A549 (cell line): ENCODE measurements around the gene GNGT2. TPM values are rescaled to one million over a fixed set of nuclear protein-coding genes. Genes with fewer than 3 reads are reported as not detected.

Source experiments
- ATAC-seq, 2 experiments: fragments of 200-7000 bp in 1 of 2; fragments of >200 bp in 1 of 2; cut with Nextera tagmentation in 1 of 2; cut with Tn5 transposase in 1 of 2; 3 replicates each; pipeline versions ENCODE4 v1.8.0 to v1.9.1; 2018 to 2020; ENCODE audit warnings: mild to moderate bottlenecking in 1 of 2, moderate library complexity in 1 of 2
- CTCF ChIA-PET: fragments of 300-600 bp; sonication (Branson Sonifier 250); formaldehyde crosslinking; extraction: SDS; loops from one replicate; lab custom pipeline; 2021; ENCODE audit warnings: antibody characterized with exemption, inconsistent platforms; lab: Yijun Ruan, JAX
- POLR2A ChIA-PET: fragments of 350-600 bp; formaldehyde crosslinking; extraction: SDS; loops from one replicate; lab custom pipeline; 2021; ENCODE audit warnings: antibody characterized with exemption, inconsistent platforms; lab: Yijun Ruan, JAX
- DNase-seq, 2 experiments: peaks; one replicate each; pipeline versions ENCODE4 v3.0.0 to v3.0.0-alpha.2; 2011 to 2016; ENCODE audit warnings: low read depth in 1 of 2, low spot score in 1 of 2
- FAIRE-seq: peaks from 2 replicates; lab custom pipeline; 2011; peaks lifted over from hg19 to GRCh38; lab: Jason Lieb, UNC
- H3K27ac ChIP-seq, 2 experiments: fragments of >200 bp; sonication (Bioruptor Twin); formaldehyde crosslinking; 3 replicates each; pipeline ENCODE4 v1.5.1; 2016 to 2017
- H3K4me1 ChIP-seq: fragments of >200 bp; sonication (Bioruptor Twin); formaldehyde crosslinking; 3 replicates; pipeline ENCODE4 v1.6.1; 2016
- H3K4me2 ChIP-seq: fragments of >200 bp; sonication (Bioruptor Twin); formaldehyde crosslinking; 3 replicates; pipeline ENCODE4 v1.6.1; 2016
- H3K4me3 ChIP-seq: fragments of >200 bp; sonication (Bioruptor Twin); formaldehyde crosslinking; 3 replicates; pipeline ENCODE4 v1.5.1; 2016
- H3K9me3 ChIP-seq: fragments of >200 bp; sonication (Bioruptor Twin); formaldehyde crosslinking; 3 replicates; pipeline ENCODE4 v1.6.1; 2016
- CBX2 ChIP-seq: fragments of 200-600 bp; sonication (generic); IDR thresholded peaks from 2 replicates; pipeline ENCODE4 v1.6.1; 2016; ENCODE audit warnings: low read depth, mild to moderate bottlenecking, borderline replicate concordance
- CHD2 ChIP-seq: fragments of 150-350 bp; IDR thresholded peaks from 2 replicates; pipeline ENCODE4 v1.6.1; 2014; ENCODE audit warnings: low read length; ENCODE audit not compliant: partially characterized antibody
- EHMT2 ChIP-seq: fragments of 200-600 bp; sonication (generic); IDR thresholded peaks from 2 replicates; pipeline ENCODE4 v1.6.1; 2016; ENCODE audit warnings: antibody characterized with exemption, low read depth, mild to moderate bottlenecking, moderate library complexity
- EP300 ChIP-seq, 2 experiments: fragments of >200 bp; sonication (Bioruptor Twin); formaldehyde crosslinking; IDR thresholded peaks; 2 replicates in 1 of 2; 3 replicates in 1 of 2; pipeline ENCODE4 v1.6.1; 2016 to 2017
- FOSL2 ChIP-seq, 2 experiments: fragments of 450-650 bp in 1 of 2; fragments of >200 bp in 1 of 2; sonication (Bioruptor Twin) in 1 of 2; formaldehyde crosslinking; IDR thresholded peaks; 2 replicates each; pipeline versions ENCODE4 v1.5.0 to v1.6.1; 2016 to 2020; ENCODE audit warnings: mild to moderate bottlenecking in 1 of 2, moderate library complexity in 1 of 2
- FOXS1 ChIP-seq: fragments of 250-450 bp; sonication (Bioruptor Pico); IDR thresholded peaks from 2 replicates; pipeline ENCODE4 v1.5.0; 2020; ENCODE audit warnings: mild to moderate bottlenecking, moderate library complexity
- HEYL ChIP-seq: fragments of 250-450 bp; sonication (Bioruptor Pico); IDR thresholded peaks from 2 replicates; pipeline ENCODE4 v1.8.0; 2021; ENCODE audit warnings: mild to moderate bottlenecking, moderate library complexity
- JUN ChIP-seq, 2 experiments: fragments of >200 bp; sonication (Bioruptor Twin); formaldehyde crosslinking; IDR thresholded peaks; 2 replicates in 1 of 2; 3 replicates in 1 of 2; pipeline ENCODE4 v1.6.1; 2016 to 2017
- MAFK ChIP-seq: fragments of 450-650 bp; IDR thresholded peaks from 2 replicates; pipeline ENCODE4 v1.6.1; 2014; ENCODE audit not compliant: partially characterized antibody
- NFE2L2 ChIP-seq: fragments of 150-350 bp; conservative IDR thresholded peaks from 2 replicates; pipeline ENCODE4 v1.6.1; 2014; ENCODE audit warnings: low read length
- NR3C1 ChIP-seq: fragments of >200 bp; sonication (Bioruptor Twin); formaldehyde crosslinking; IDR thresholded peaks from 3 replicates; pipeline ENCODE4 v1.6.1; 2017
- POLR2A ChIP-seq: IDR thresholded peaks from 2 replicates; pipeline ENCODE4 v1.6.1; 2012; ENCODE audit warnings: mild to moderate bottlenecking, low read length
- RAD21 ChIP-seq, 2 experiments: fragments of >200 bp in 1 of 2; sonication (Bioruptor Twin) in 1 of 2; formaldehyde crosslinking in 1 of 2; IDR thresholded peaks in 1 of 2; conservative IDR thresholded peaks in 1 of 2; 2 replicates in 1 of 2; 3 replicates in 1 of 2; pipeline ENCODE4 v1.6.1; 2012 to 2018; ENCODE audit warnings: inconsistent platforms in 1 of 2
- RCOR1 ChIP-seq: fragments of 150-350 bp; IDR thresholded peaks from 2 replicates; pipeline ENCODE4 v1.6.1; 2014; ENCODE audit warnings: antibody characterized with exemption, low read length, low read depth
- SMC3 ChIP-seq: fragments of >200 bp; sonication (Bioruptor Twin); formaldehyde crosslinking; IDR thresholded peaks from 3 replicates; pipeline ENCODE4 v1.6.1; 2018; ENCODE audit warnings: inconsistent platforms
- TFCP2L1 ChIP-seq: fragments of 250-450 bp; sonication (Bioruptor Pico); IDR thresholded peaks from 2 replicates; pipeline ENCODE4 v1.5.0; 2021; ENCODE audit warnings: mild to moderate bottlenecking
- ZNF302 ChIP-seq: fragments of 250-450 bp; sonication (Bioruptor Pico); IDR thresholded peaks from 2 replicates; pipeline ENCODE4 v1.9.0; 2021; ENCODE audit warnings: inconsistent platforms, mild to moderate bottlenecking, moderate library complexity
- ZSCAN20 ChIP-seq: fragments of 250-450 bp; sonication (Bioruptor Pico); IDR thresholded peaks from 2 replicates; pipeline ENCODE4 v1.8.0; 2022; ENCODE audit warnings: mild to moderate bottlenecking, moderate library complexity
- WGBS: methylation state at CpG from one replicate; pipeline ENCODE4 v1.1.6; 2017; ENCODE audit errors: missing lambda C conversion rate; 5-methylcytosine and 5-hydroxymethylcytosine counted together
- polyA plus RNA-seq, 4 experiments: library from polyadenylated mRNA; depleted of rRNA in 3 of 4; stranded (reverse); fragments of >200 nt; fragmentation: RNase III in 1 of 4; extraction: RNeasy Plus Mini Kit Qiagen cat#74134 plus additional on column Dnase treatment in 1 of 4; gene quantifications; 2 replicates in 3 of 4; 3 replicates in 1 of 4; pipeline ENCODE4 v1.2.3, GENCODE V29; 2011 to 2017
- TF ChIP-seq, protein P1 (sequence below): IDR thresholded peaks from 2 replicates; pipeline ENCODE4 v1.6.1; 2012
- TF ChIP-seq, protein P2 (sequence below): fragments of 250-450 bp; sonication (Bioruptor Pico); IDR thresholded peaks from 2 replicates; pipeline ENCODE4 v1.5.0; 2020; ENCODE audit warnings: low read depth, mild to moderate bottlenecking, moderate library complexity
- TF ChIP-seq, protein P3 (sequence below): IDR thresholded peaks from 2 replicates; pipeline ENCODE4 v1.6.1; 2012; ENCODE audit warnings: low read depth, borderline replicate concordance
- TF ChIP-seq, protein P4 (sequence below): fragments of 150-350 bp; IDR thresholded peaks from 2 replicates; pipeline ENCODE4 v1.6.1; 2014; ENCODE audit warnings: low read depth, mild to moderate bottlenecking, low read length

GNGT2 gene
- polyA plus RNA-seq, 2 of the 4 experiments (the other 2 are of a cell fraction), result 0.31 TPM; not detected in 1

DNA sequence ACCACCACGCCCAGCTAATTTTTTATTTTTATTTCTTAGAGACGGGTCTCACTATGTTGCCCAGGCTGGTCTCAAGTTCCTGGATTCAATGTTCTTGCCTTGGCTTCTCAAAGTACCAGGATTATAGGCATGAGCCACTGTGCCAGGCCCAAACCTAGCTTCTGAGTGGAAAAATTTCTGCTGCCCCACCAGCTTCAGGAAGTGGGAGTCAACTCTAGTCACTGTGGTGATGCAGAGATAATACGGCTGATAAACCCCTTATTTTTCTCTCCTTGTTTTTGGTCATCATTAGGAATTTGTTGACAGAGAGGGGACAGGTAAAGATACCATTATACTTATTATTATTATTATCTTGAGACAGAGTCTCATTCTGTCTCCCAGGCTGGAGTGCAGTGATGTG is 48.0 kb upstream of the GNGT2 start:
- TF ChIP-seq, protein P1, sequence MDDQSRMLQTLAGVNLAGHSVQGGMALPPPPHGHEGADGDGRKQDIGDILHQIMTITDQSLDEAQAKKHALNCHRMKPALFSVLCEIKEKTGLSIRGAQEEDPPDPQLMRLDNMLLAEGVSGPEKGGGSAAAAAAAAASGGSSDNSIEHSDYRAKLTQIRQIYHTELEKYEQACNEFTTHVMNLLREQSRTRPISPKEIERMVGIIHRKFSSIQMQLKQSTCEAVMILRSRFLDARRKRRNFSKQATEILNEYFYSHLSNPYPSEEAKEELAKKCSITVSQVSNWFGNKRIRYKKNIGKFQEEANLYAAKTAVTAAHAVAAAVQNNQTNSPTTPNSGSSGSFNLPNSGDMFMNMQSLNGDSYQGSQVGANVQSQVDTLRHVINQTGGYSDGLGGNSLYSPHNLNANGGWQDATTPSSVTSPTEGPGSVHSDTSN, result no peak
- TF ChIP-seq CBX2 (no peak), TFCP2L1 (CRISPR knock-in tag) (no peak), CHD2 (no peak), NFE2L2 (no peak), JUN (IDR thresholded peaks at IDR 0.05) (no peak), MAFK (no peak), RCOR1 (no peak), EP300 (IDR thresholded peaks at IDR 0.05) (no peak), FOSL2 (IDR thresholded peaks at IDR 0.05) (no peak), FOSL2 (CRISPR knock-in tag; IDR thresholded peaks at IDR 0.05) (no peak), HEYL (no peak), NR3C1 (no peak)
- TF ChIP-seq, protein P2, sequence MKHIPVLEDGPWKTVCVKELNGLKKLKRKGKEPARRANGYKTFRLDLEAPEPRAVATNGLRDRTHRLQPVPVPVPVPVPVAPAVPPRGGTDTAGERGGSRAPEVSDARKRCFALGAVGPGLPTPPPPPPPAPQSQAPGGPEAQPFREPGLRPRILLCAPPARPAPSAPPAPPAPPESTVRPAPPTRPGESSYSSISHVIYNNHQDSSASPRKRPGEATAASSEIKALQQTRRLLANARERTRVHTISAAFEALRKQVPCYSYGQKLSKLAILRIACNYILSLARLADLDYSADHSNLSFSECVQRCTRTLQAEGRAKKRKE (CRISPR knock-in tag), result no peak
- Histone ChIP-seq H3K9me3 (no peaks in the 10 kb centered on the region), H3K4me2 (no peak overlapping the region), H3K4me3 (no peak overlapping the region), H3K27ac (no peak overlapping the region), H3K4me1 (peaks cover 9% of the 10 kb centered on the region; the same call in 2 of the 3 replicates)
- POLR2A ChIA-PET, result no interaction called here
- CTCF ChIA-PET, result interaction anchor here (0.8 to 1.6 kb wide), 8 partner anchors 23 to 534 kb away, joined by 3 to 6 read pairs (median 3); no protein-coding TSS in a partner anchor
- DNase-seq (no peak), ATAC-seq (no peak), FAIRE-seq (no peak)
- WGBS, result 94% methylated on average over 3 of the region's 3 CpGs

DNA sequence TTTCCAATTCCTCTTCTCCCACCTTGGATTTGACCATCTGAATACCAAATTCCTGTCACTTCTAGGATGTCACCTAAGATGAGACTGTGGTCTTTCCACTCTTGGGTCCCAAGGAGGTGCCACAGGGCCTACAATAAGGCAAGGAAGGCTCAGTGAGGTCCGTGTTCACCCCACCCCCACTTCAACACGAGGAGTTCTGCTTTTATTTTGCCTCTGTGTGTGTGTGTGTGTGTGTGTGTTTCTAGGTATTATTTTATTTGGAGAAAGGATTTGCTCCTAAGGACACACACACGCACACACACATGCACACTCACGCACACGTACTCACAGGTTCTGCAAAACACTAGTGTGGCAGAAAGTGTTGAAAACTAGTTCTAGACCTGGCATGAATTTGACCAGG is 44.8 kb upstream of the GNGT2 start:
- Histone ChIP-seq H3K4me1 (peaks cover 15% of the 10 kb centered on the region; the same call in 2 of the 3 replicates), H3K27ac (no peak overlapping the region), H3K4me2 (no peak overlapping the region), H3K9me3 (no peaks in the 10 kb centered on the region), H3K4me3 (no peak overlapping the region)
- FAIRE-seq (no peak), ATAC-seq (no peak), DNase-seq (no peak)
- no peak for TF ChIP-seq ZSCAN20
- TF ChIP-seq JUN (IDR thresholded peaks at IDR 0.05), result no peak
- TF ChIP-seq, protein P3, sequence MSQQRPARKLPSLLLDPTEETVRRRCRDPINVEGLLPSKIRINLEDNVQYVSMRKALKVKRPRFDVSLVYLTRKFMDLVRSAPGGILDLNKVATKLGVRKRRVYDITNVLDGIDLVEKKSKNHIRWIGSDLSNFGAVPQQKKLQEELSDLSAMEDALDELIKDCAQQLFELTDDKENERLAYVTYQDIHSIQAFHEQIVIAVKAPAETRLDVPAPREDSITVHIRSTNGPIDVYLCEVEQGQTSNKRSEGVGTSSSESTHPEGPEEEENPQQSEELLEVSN, result no peak
- TF ChIP-seq, protein P2 (CRISPR knock-in tag), result no peak
- no peak for TF ChIP-seq FOXS1 (CRISPR knock-in tag)
- no peak for TF ChIP-seq EHMT2
- no peak for TF ChIP-seq CHD2
- no peak for TF ChIP-seq ZNF302 (CRISPR knock-in tag)
- ChIA-PET POLR2A (no interaction called here), CTCF (interaction anchor here (2.5 kb wide), 1 partner anchor 28 kb away, joined by 15 read pairs; no protein-coding TSS in a partner anchor)
- 74% methylated on average over 5 of the region's 5 CpGs for WGBS

DNA sequence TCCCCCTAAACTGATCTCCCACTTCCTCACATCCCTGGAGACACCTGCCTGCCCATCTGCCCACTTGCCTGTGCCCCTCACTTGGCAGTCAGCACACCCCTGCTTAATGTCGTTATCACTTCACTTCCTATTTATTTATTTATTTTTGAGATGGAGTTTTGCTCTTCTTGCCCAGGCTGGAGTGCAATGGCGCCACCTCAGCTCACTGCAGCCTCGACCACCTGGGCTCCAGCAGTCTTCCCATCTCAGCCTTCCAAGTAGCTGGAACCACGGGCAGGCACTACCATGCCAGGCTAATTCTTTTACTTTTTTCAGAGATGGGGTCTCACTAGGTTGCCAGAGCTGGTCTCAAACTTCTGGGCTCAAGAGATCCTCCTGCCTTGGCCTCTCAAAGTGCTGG is 43.7 kb upstream of the GNGT2 start:
- ATAC-seq, result peak in 1 of 2 experiments; percentile 46; a peak in 3 of 6 replicates
- CTCF ChIA-PET, result interaction anchor here (0.6 to 2.5 kb wide), 6 partner anchors 11 to 276 kb away, joined by 3 to 15 read pairs (median 4); no protein-coding TSS in a partner anchor
- FAIRE-seq, result no peak
- TF ChIP-seq CHD2 (no peak), RAD21 (conservative IDR thresholded peaks at IDR 0.05 in 1 of 2, IDR thresholded peaks at IDR 0.05 in 1 of 2) (peak in 1 of 2 experiments; percentile 44; a peak in 2 of 5 replicates), SMC3 (no peak), POLR2A (no peak)
- TF ChIP-seq, protein P4, sequence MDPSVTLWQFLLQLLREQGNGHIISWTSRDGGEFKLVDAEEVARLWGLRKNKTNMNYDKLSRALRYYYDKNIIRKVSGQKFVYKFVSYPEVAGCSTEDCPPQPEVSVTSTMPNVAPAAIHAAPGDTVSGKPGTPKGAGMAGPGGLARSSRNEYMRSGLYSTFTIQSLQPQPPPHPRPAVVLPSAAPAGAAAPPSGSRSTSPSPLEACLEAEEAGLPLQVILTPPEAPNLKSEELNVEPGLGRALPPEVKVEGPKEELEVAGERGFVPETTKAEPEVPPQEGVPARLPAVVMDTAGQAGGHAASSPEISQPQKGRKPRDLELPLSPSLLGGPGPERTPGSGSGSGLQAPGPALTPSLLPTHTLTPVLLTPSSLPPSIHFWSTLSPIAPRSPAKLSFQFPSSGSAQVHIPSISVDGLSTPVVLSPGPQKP, result no peak
- TF ChIP-seq, protein P3, result no peak
- Histone ChIP-seq H3K4me3 (no peak overlapping the region), H3K4me2 (no peak overlapping the region), H3K4me1 (peaks cover 19% of the 10 kb centered on the region), H3K27ac (no peak overlapping the region), H3K9me3 (no peaks in the 10 kb centered on the region)
- DNase-seq, result no peak
- 58% methylated on average over 4 of the region's 4 CpGs for WGBS
- POLR2A ChIA-PET, result no interaction called here
